ENCODE measurements around the gene ARL5C. TPM values are rescaled to one million over a fixed set of nuclear protein-coding genes. Genes with fewer than 3 reads are reported as not detected.

Gene ARL5C
- total and polyA plus RNA-seq, 2 donors (not counting 1 experiment from before 2014, with no cell fraction given) = not detected

DNA sequence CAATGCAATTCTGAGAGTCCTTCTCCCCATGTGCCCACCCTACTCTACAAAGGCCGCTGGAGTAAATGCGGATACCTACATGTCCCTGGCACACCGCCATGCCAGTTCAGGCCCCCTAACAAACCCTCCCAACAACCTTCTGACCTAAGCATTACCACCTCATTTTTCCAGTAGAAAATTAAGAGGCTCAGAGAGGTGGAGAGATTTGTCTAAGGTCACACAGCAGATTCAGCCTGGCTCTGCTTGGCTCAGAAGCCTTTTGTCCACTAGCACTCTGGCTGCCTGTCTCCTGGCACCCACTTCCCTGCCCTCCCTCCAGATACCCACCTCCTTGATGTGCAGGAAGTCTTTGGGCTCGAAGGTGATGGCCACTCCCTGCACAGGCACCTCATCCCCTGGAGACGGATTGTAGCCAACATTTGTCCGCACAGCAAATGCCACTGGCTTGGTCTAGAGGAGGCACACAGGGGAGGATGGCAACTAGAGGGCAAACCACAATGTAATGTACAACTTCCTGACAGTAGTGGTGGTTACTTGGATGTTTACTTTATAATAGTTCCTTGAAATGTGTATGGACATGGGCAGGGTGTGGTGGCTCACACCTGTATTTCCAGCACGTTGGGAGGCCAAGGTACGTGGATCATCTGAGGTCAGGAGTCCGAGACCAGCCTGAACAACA, 21.3 kb upstream of the ARL5C start:
- intact Hi-C loops (cut with micrococcal nuclease) = no loop called here
- ChIA-PET CTCF (interaction anchor here (1.2 kb wide), 1 partner anchor 204 kb away, joined by 3 read pairs; no protein-coding TSS in a partner anchor), POLR2A (no interaction called here)
- no peaks in the 10 kb centered on the region for H3K27me3 Mint-ChIP-seq
- no peaks in the 10 kb centered on the region for H3K9me3 Mint-ChIP-seq (ENCODE audit: insufficient read depth)
- Histone ChIP-seq H3K27ac (ENCODE audit: low read length in 2 of 2) (no peak overlapping the region), H3K36me3 (replicated peaks in 1 of 2; ENCODE audit: control extremely low read depth in 1 of 2, control insufficient read depth in 1 of 2, extremely low read depth in 1 of 2, insufficient read depth in 2 of 2, low read length in 1 of 2) (peaks cover 0 to 2% of the 10 kb centered on the region in 2 experiments), H4K20me1 (ENCODE audit: control insufficient read depth, insufficient read depth, low read length, poor library complexity, severe bottlenecking) (no peaks in the 10 kb centered on the region), H3K9me3 (ENCODE audit: control extremely low read depth in 1 of 3, control insufficient read depth in 2 of 3, insufficient read depth in 1 of 3, low read length in 2 of 3) (no peaks in the 10 kb centered on the region), H3K9ac (ENCODE audit: low read length) (no peak overlapping the region), H3K4me2 (replicated peaks; ENCODE audit: low read depth, low read length, poor library complexity, severe bottlenecking) (no peak overlapping the region), H3K27me3 (replicated peaks in 1 of 4; ENCODE audit: control extremely low read depth in 1 of 4, control insufficient read depth in 3 of 4, insufficient read depth in 4 of 4, low read length in 3 of 4) (no peaks in the 10 kb centered on the region), H3K4me3 (ENCODE audit: control extremely low read depth in 1 of 5, extremely low read depth in 1 of 5, insufficient read depth in 1 of 5, low read depth in 2 of 5, low read length in 4 of 5) (no peak overlapping the region), H3K4me1 (ENCODE audit: control insufficient read depth in 2 of 2, insufficient read depth in 2 of 2, low read length in 2 of 2) (no peaks in the 10 kb centered on the region), H3K79me2 (ENCODE audit: control insufficient read depth, insufficient read depth, low read length) (no peaks in the 10 kb centered on the region), H2AFZ (ENCODE audit: insufficient read depth, low read depth, low read length, poor library complexity, severe bottlenecking) (no peak overlapping the region)
- TF ChIP-seq, protein P1, sequence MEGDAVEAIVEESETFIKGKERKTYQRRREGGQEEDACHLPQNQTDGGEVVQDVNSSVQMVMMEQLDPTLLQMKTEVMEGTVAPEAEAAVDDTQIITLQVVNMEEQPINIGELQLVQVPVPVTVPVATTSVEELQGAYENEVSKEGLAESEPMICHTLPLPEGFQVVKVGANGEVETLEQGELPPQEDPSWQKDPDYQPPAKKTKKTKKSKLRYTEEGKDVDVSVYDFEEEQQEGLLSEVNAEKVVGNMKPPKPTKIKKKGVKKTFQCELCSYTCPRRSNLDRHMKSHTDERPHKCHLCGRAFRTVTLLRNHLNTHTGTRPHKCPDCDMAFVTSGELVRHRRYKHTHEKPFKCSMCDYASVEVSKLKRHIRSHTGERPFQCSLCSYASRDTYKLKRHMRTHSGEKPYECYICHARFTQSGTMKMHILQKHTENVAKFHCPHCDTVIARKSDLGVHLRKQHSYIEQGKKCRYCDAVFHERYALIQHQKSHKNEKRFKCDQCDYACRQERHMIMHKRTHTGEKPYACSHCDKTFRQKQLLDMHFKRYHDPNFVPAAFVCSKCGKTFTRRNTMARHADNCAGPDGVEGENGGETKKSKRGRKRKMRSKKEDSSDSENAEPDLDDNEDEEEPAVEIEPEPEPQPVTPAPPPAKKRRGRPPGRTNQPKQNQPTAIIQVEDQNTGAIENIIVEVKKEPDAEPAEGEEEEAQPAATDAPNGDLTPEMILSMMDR (IDR thresholded peaks at IDR 0.05) = no peak
- no peak for TF ChIP-seq EZH2 (IDR thresholded peaks at IDR 0.05; ENCODE audit: borderline replicate concordance, insufficient read depth, low read depth, low read length, poor library complexity, severe bottlenecking)
- no peaks in the 10 kb centered on the region for H3K4me1 Mint-ChIP-seq
- H3K27ac Mint-ChIP-seq = no peak overlapping the region
- whole genome bisulfite sequencing (ENCODE audit: insufficient coverage) = 78% methylated on average over 6 of the region's 9 CpGs
- H3K4me3 Mint-ChIP-seq = no peak overlapping the region
- DNase-seq = no peak
- no peak for ATAC-seq (ENCODE audit: low read depth)

GRCh38 chr17:39186481-39187002, 20.6 kb upstream of the ARL5C start:
- no peaks in the 10 kb centered on the region for H3K9me3 ChIP-seq (ENCODE audit: control extremely low read depth in 1 of 3, control insufficient read depth in 2 of 3, insufficient read depth in 1 of 3, low read length in 2 of 3)
- no peak for DNase-seq
- H3K27me3 ChIP-seq (replicated peaks in 1 of 4; ENCODE audit: control extremely low read depth in 1 of 4, control insufficient read depth in 3 of 4, insufficient read depth in 4 of 4, low read length in 3 of 4) = no peaks in the 10 kb centered on the region
- no peak overlapping the region for H3K4me2 ChIP-seq (replicated peaks; ENCODE audit: low read depth, low read length, poor library complexity, severe bottlenecking)
- ATAC-seq (ENCODE audit: low read depth) = no peak
- no peaks in the 10 kb centered on the region for H3K79me2 ChIP-seq (ENCODE audit: control insufficient read depth, insufficient read depth, low read length)
- intact Hi-C loops (cut with micrococcal nuclease) = no loop called here
- Mint-ChIP-seq H3K27me3 (no peaks in the 10 kb centered on the region), H3K4me1 (no peaks in the 10 kb centered on the region), H3K4me3 (no peak overlapping the region), H3K9me3 (ENCODE audit: insufficient read depth) (no peaks in the 10 kb centered on the region), H3K27ac (no peak overlapping the region)
- H3K4me1 ChIP-seq (ENCODE audit: control insufficient read depth in 2 of 2, insufficient read depth in 2 of 2, low read length in 2 of 2) = no peaks in the 10 kb centered on the region
- no peak overlapping the region for H3K4me3 ChIP-seq (ENCODE audit: control extremely low read depth in 1 of 5, extremely low read depth in 1 of 5, insufficient read depth in 1 of 5, low read depth in 2 of 5, low read length in 4 of 5)
- no peak overlapping the region for H3K27ac ChIP-seq (ENCODE audit: low read length in 2 of 2)
- ChIA-PET CTCF (interaction anchor here (1.2 kb wide), 1 partner anchor 204 kb away, joined by 3 read pairs; no protein-coding TSS in a partner anchor), POLR2A (no interaction called here)
- no peak overlapping the region for H2AFZ ChIP-seq (ENCODE audit: insufficient read depth, low read depth, low read length, poor library complexity, severe bottlenecking)
- TF ChIP-seq, protein P1 (IDR thresholded peaks at IDR 0.05) = no peak
- no peak for TF ChIP-seq EZH2 (IDR thresholded peaks at IDR 0.05; ENCODE audit: borderline replicate concordance, insufficient read depth, low read depth, low read length, poor library complexity, severe bottlenecking)
- WGBS (ENCODE audit: insufficient coverage) = 98% methylated on average over 11 of the region's 15 CpGs
- no peaks in the 10 kb centered on the region for H4K20me1 ChIP-seq (ENCODE audit: control insufficient read depth, insufficient read depth, low read length, poor library complexity, severe bottlenecking)
- no peak overlapping the region for H3K9ac ChIP-seq (ENCODE audit: low read length)
- H3K36me3 ChIP-seq (replicated peaks in 1 of 2; ENCODE audit: control extremely low read depth in 1 of 2, control insufficient read depth in 1 of 2, extremely low read depth in 1 of 2, insufficient read depth in 2 of 2, low read length in 1 of 2) = peaks cover 0 to 2% of the 10 kb centered on the region in 2 experiments

All from B cell (primary cell).